ACHN (cell line): ENCODE measurements around the gene PMVK.

Experiments used
- DNase-seq: peaks from one replicate; pipeline ENCODE4 v3.0.0-alpha.2; 2015
- in situ Hi-C: cut with HindIII; loops from 2 replicates; pipeline ENCODE4 v1.10.0; 2017; ENCODE audit warnings: low sequenced_read_pairs, low pct_ligation_motif_present, low pct_unique_long_range_greater_than_20kb

Gene PMVK

DNA sequence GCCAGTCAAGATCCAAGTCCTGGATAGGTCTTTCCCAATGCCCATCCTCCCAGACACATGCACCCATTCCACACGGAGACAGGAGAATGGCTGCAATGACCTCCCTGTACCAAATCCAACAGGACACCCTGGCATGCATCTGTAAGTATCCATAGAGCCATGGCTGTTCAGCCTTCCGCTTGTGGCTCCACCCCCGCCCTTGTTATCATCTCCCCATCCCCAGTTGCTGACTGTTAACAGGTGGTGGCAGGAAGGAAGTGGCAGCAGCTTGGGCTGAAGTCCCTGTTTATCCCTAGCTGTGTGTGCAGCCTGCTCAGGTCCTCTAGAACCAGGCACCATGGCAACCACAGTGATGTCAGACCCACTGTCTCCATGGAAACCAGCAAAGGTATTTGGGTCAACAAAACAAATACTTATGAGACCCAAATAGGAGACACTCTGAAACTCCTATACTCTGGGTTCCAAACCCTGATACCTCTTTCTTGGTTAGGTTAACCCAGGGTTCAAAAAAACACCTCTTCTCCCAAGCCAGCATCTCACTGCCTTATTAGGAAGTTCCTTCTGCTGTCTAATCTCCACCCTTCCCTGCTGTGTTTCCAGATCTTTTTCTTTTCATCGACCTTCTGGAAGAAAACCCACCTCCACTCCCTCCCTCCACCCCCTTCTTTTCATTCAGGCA, 18.7 kb upstream of the PMVK start:
- no peak for DNase-seq
- in situ Hi-C loops = no loop called here

DNA sequence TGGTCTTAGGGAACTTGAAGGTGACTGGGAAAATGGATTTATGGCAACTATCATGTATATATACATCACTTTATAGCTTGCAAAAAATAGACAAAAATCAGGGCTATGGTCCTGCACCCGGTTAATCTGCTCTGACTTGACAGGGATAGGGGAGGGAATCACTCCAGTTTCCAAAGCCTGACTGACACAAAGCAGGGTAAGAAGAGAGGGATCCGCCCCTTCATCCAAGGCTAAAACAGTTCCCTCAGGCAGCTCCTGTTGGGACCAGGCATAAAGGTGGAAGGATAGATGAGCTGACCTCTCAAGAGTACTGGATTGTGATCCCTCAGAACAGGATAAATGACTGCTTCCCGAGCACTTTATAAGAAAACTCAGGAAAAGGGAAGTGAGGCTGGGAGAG, 18.0 kb upstream of the PMVK start:
- DNase-seq = no peak
- in situ Hi-C loops = no loop called here

- DNase-seq = no peak
- in situ Hi-C loops = no loop called here
Measured at GRCh38 chr1:154953611-154954038, 17.1 kb upstream of the PMVK start.

DNA sequence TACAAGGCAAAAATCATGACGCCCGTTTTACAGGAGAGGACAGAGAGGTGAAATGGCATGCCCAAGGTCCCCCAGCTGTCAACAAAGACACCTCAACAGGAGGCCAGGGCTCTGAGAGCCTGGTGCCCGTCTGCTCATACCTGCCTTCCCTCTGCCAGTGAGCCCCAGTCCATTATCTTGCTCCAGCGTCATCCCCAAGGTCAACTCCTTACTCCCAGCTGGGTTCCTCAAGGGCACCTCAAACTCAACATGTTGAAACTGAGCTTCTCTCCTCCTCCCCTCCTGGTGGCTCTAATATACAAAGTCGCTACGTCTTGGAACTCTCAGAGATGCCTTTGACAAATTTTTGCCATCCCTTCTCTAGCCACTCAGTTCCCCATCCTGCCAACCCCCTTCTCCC, 16.1 kb upstream of the PMVK start:
- no peak for DNase-seq
- in situ Hi-C loops = no loop called here

- in situ Hi-C loops = no loop called here
- no peak for DNase-seq
Measured at GRCh38 chr1:154951901-154952657, 15.6 kb upstream of the PMVK start.

GRCh38 chr1:154948079-154948478, 11.6 kb upstream of the PMVK start:
- no peak for DNase-seq
- in situ Hi-C loops = no loop called here

DNA sequence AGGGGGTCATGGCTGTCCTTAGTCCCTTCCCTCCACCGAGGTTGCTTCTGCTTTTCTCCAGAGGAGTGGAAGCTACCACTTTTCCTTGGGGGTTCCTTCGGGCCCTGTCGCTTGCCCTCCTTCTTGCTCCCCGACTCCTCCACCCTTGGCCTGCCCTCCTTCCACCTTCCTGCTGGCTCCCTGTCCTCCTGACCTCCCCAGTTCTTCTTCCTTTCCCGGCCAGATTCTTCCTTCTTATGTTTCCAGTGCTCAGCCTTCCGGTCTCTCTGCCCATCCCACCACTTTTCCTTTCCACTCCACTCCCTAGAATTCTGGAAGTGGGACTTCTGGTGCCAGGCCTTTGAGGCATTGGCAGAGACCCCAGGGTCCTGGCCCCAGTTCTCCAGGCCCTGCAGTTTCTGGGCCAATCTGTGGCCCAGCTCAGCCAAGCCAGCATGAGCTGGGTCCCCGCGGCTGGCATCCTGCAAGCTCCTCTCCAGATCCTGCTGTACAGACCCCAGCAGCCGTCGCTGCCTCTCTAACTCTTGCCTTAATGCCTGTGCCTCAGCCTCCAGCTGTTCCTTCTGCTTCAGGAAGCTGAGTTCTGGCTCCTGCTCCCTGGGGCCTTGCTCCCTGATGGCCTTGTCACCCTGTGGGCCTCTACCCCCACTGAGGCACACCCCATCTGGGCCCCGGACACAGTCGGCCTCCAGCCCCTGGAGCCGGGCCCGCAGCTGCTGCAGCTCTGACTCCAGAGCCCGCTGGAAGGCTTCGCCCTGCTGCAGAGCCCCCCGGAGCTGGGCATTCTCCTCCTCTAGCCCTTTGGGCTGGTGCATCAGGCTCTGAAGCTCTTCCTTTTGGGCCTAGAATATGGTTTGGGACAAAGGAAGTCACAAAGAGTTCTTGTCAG, 9.7 kb upstream of the PMVK start:
- DNase-seq = no peak
- in situ Hi-C loops = no loop called here

- DNase-seq = no peak
- in situ Hi-C loops = no loop called here
Measured at GRCh38 chr1:154945160-154945961, 8.8 kb upstream of the PMVK start.

DNA sequence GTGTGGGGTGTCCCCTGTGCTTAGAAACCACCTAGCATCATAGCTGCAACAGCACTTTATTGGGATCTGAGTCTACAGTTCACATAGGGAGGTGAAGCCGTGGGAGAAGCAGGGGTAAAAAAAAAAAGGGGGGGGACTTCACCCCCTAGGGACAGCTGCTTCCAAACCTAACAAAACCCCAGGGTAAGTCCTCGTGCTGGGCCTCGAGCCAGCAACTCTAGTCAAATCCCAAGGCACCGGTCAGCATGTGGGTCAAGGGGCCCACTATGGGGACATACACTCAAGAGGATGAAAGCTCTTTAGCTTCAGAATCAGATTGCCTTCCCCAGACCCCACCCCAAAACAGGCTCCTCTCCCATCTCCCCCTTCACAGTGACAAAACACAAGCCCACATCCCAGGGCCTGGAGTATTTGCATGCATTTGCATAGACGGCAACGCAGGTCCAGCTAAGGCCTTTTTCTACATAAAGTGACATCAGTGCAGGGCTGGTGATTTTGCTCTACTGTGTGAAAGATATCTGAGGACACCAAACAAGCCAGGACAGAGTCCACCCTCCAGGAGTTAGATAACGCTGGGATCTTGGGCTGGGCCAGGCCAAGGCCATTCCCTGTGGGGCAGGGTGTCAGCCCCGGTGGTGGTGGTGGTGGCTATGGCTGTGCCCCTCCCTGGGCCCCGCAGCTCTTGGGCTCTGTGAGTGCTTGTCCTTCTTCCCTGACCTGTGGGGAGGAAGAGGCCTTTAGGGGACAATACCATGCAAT, 8.1 kb upstream of the PMVK start:
- no peak for DNase-seq
- in situ Hi-C loops = no loop called here

DNA sequence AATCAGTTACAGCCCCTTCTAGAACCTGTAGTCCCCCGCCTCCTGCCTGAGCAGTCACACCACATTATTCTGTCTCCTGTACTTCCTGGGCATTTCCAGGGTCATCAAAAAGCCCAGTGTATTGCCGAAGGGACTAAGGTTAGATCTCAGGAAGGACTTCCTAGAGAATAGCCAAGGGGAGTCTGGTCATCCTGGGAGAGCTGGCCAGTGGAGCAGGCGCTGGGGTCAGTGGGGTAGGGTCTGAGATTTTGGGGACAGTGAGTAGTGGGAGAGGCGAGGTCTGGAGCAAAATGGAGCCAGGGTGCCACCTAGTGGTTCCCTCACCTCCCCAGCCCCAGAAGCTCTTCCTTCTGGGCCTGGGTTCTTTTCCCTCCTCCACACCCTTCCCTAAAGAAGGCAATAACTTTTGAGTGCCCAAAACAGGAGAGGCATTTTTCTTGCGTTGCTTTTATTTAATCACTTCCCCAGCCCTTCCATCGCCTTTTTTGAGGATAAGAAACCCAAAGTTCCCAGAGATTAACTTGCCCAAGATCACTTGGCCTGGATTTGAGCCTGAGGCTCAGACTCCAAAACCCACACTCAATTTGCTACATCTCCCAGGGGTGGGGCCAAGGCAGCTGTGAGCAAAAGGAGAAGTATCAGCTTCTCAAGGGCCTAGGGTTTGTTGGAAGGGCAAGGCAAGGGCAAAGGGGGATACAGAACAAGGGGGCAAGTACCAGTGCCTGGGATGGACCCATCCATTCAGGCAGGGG, 7.3 kb upstream of the PMVK start:
- peak; percentile 39 for DNase-seq
- in situ Hi-C loops = no loop called here

DNA sequence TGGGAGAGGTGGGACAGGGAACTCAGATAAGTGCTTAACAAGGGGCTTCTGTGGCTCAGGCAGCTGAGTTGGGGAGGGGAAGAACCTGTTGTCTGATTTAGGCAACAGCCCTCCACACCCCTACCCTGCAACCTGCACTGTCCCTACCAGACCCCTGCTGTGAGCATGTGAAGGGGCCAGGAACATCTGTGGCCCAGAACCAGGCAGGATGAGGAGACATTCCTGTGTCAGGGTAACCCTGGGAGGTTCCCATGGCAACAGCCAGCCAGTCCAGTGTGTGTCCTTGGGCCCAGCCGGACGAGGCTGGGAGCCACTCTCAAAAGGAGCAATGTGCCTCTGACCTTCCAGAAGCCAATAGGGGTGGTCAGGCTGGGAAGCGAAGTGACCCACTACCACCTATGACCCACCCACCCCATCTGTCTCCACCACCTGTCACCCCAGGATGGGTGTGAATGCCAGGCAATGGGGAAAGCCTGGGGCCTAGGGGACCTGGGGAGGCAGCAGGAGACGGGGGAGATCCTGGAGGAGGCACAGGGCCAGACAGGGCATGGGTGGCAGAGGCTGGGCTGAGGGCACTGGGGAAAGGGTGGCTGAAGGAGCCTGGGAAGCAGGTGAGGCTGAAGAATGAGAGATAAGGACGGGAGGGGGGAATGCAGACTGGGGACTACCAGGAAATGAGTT, 5.0 kb upstream of the PMVK start:
- in situ Hi-C loops = no loop called here
- DNase-seq = no peak

DNA sequence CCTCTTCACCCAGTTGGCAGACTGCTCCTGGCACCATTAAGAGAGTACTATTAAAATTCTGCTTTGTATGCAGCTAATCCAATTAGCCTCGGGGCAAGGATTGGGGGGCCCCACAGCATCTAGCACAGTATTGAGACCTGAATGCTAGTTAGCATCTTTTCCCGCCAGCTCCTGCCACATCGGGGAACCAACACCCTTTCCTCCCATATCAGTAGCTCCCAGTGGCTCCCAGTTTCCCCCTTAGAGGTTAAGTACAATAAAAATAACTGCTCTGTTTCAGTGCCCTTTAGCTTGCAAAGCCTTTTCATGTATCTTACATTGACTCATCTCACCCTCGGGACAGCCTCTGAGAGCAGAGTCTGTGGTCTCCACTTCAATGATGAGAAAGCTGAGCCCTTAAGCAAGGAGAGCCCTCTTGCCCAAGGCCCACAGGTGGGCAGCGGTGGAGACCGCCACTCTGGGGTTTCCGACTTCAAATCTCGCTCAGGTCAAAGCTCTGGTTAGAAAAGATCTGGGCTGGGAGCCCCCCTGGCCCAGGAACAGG, 4.2 kb upstream of the PMVK start:
- no peak for DNase-seq
- in situ Hi-C loops = no loop called here

- no peak for DNase-seq
- in situ Hi-C loops = no loop called here
Measured at GRCh38 chr1:154940213-154940560, 3.7 kb upstream of the PMVK start.

DNA sequence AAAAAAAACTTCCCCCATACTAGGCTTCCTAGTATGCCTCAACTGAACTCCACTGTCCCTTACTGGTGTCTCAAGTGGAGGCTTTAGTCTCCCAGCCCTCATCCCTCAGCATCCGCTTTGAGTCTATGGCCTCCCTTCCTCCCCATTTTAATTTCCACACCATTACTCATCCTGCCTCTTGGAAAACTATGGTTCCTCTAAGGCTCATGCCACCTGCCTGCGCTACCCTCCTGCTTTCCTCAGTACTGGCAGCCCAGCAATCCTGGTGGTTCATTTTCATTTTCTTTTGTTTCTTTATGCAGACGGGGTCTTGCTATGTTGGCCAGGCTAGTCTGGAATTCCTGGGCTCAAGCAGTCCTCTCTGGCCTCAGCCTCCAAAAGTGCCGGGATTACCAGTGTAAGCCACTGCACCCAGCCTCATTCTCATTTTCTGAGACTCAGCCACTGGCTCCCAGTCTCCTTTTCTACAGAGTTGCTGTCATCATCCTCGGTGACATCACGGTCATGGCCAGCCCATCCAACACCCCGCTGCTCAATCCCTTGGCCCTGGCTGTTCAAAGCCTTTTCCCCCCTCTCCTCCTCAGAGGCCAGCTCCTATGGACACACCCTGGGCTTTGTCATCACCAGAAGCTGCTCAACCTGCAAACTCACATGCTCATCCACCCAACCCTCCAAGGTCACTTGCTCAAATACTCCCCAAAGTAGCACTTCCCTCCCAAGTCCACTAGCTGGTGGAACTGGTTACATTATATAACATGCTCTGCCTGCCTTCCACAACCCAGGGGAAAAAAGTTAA, 2.3 kb upstream of the PMVK start:
- DNase-seq = no peak
- in situ Hi-C loops = no loop called here

GRCh38 chr1:154937988-154938386, 1.5 kb upstream of the PMVK start:
- in situ Hi-C loops = no loop called here
- no peak for DNase-seq
